ENCODE results near the gene RELA. TPM values are rescaled to one million over a fixed set of nuclear protein-coding genes. Genes with fewer than 3 reads are reported as not detected.

Gene RELA
- total and polyA plus RNA-seq, 10 of the 15 experiments (the other 5 are each of a cell fraction or from before 2014, with no cell fraction given): 5.1 to 56.4 (median 34.2) TPM

DNA sequence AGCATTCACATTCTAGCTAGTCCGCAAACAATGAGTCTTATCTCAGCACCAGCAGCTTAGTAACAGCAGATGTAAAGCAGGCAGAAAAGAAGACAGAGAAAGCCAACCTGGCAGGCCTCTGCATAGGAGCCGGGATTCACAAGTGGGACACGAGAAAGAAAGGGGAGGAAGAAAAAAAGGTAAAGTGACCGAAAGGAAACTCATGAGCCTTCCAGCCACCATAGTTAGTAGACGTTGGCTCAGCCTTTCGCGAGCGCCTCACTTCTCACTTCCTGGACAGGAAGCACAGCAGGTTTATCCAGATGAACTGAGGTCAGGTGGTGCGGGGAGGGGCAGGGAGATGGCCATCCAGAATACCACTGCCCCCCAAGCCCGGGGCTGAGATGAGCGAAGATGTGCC, 29.7 kb upstream of the RELA start:
- BruUV-seq (replicated peaks): no TSS peak
- no peak for FAIRE-seq
- Histone ChIP-seq H3K4me1 (ENCODE audit: control insufficient read depth, insufficient read depth, low read length) (no peaks in the 10 kb centered on the region), H2AFZ (ENCODE audit: control insufficient read depth, low read depth, low read length) (no peak overlapping the region), H3K4me3 (no peak overlapping the region), H3K27ac (ENCODE audit: control insufficient read depth, insufficient read depth) (no peak overlapping the region), H3K27me3 (replicated peaks in 1 of 2; ENCODE audit: control insufficient read depth in 2 of 2, insufficient read depth in 2 of 2, low read length in 1 of 2) (no peaks in the 10 kb centered on the region), H3K79me2 (ENCODE audit: control insufficient read depth, insufficient read depth, low read length) (no peaks in the 10 kb centered on the region), H3K36me3 (ENCODE audit: control insufficient read depth in 2 of 2, insufficient read depth in 2 of 2, low read length in 1 of 2) (no peaks in the 10 kb centered on the region), H4K20me1 (ENCODE audit: control insufficient read depth, insufficient read depth) (no peaks in the 10 kb centered on the region), H3K9me3 (replicated peaks; ENCODE audit: control insufficient read depth, insufficient read depth, low read length) (no peaks in the 10 kb centered on the region), H3K9ac (ENCODE audit: control insufficient read depth, insufficient read depth, low read length) (no peak overlapping the region), H3K4me2 (ENCODE audit: control insufficient read depth, insufficient read depth) (no peak overlapping the region)
- TF ChIP-seq SMAD5 (IDR thresholded peaks at IDR 0.05; ENCODE audit: low read depth) (no peak), MTA3 (IDR thresholded peaks at IDR 0.05; ENCODE audit: borderline replicate concordance, low read length) (no peak), SREBF2 (IDR thresholded peaks at IDR 0.05; ENCODE audit: low read length) (no peak), TCF12 (IDR thresholded peaks at IDR 0.05; ENCODE audit: low read depth, low read length) (no peak), SREBF1 (IDR thresholded peaks at IDR 0.05; ENCODE audit: low read length) (no peak), YY1 (IDR thresholded peaks at IDR 0.05; ENCODE audit: low read depth, low read length) (no peak), POLR2AphosphoS5 (IDR thresholded peaks at IDR 0.05; ENCODE audit: low read length) (no peak)
- TF ChIP-seq, protein P1, sequence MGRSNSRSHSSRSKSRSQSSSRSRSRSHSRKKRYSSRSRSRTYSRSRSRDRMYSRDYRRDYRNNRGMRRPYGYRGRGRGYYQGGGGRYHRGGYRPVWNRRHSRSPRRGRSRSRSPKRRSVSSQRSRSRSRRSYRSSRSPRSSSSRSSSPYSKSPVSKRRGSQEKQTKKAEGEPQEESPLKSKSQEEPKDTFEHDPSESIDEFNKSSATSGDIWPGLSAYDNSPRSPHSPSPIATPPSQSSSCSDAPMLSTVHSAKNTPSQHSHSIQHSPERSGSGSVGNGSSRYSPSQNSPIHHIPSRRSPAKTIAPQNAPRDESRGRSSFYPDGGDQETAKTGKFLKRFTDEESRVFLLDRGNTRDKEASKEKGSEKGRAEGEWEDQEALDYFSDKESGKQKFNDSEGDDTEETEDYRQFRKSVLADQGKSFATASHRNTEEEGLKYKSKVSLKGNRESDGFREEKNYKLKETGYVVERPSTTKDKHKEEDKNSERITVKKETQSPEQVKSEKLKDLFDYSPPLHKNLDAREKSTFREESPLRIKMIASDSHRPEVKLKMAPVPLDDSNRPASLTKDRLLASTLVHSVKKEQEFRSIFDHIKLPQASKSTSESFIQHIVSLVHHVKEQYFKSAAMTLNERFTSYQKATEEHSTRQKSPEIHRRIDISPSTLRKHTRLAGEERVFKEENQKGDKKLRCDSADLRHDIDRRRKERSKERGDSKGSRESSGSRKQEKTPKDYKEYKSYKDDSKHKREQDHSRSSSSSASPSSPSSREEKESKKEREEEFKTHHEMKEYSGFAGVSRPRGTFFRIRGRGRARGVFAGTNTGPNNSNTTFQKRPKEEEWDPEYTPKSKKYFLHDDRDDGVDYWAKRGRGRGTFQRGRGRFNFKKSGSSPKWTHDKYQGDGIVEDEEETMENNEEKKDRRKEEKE (IDR thresholded peaks at IDR 0.05): no peak
- TF ChIP-seq, protein P2, sequence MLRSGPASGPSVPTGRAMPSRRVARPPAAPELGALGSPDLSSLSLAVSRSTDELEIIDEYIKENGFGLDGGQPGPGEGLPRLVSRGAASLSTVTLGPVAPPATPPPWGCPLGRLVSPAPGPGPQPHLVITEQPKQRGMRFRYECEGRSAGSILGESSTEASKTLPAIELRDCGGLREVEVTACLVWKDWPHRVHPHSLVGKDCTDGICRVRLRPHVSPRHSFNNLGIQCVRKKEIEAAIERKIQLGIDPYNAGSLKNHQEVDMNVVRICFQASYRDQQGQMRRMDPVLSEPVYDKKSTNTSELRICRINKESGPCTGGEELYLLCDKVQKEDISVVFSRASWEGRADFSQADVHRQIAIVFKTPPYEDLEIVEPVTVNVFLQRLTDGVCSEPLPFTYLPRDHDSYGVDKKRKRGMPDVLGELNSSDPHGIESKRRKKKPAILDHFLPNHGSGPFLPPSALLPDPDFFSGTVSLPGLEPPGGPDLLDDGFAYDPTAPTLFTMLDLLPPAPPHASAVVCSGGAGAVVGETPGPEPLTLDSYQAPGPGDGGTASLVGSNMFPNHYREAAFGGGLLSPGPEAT (IDR thresholded peaks at IDR 0.05; ENCODE audit: low read depth): no peak
- TF ChIP-seq, protein P3, sequence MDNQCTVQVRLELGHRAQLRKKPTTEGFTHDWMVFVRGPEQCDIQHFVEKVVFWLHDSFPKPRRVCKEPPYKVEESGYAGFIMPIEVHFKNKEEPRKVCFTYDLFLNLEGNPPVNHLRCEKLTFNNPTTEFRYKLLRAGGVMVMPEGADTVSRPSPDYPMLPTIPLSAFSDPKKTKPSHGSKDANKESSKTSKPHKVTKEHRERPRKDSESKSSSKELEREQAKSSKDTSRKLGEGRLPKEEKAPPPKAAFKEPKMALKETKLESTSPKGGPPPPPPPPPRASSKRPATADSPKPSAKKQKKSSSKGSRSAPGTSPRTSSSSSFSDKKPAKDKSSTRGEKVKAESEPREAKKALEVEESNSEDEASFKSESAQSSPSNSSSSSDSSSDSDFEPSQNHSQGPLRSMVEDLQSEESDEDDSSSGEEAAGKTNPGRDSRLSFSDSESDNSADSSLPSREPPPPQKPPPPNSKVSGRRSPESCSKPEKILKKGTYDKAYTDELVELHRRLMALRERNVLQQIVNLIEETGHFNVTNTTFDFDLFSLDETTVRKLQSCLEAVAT (IDR thresholded peaks at IDR 0.05): no peak
- TF ChIP-seq, protein P4, sequence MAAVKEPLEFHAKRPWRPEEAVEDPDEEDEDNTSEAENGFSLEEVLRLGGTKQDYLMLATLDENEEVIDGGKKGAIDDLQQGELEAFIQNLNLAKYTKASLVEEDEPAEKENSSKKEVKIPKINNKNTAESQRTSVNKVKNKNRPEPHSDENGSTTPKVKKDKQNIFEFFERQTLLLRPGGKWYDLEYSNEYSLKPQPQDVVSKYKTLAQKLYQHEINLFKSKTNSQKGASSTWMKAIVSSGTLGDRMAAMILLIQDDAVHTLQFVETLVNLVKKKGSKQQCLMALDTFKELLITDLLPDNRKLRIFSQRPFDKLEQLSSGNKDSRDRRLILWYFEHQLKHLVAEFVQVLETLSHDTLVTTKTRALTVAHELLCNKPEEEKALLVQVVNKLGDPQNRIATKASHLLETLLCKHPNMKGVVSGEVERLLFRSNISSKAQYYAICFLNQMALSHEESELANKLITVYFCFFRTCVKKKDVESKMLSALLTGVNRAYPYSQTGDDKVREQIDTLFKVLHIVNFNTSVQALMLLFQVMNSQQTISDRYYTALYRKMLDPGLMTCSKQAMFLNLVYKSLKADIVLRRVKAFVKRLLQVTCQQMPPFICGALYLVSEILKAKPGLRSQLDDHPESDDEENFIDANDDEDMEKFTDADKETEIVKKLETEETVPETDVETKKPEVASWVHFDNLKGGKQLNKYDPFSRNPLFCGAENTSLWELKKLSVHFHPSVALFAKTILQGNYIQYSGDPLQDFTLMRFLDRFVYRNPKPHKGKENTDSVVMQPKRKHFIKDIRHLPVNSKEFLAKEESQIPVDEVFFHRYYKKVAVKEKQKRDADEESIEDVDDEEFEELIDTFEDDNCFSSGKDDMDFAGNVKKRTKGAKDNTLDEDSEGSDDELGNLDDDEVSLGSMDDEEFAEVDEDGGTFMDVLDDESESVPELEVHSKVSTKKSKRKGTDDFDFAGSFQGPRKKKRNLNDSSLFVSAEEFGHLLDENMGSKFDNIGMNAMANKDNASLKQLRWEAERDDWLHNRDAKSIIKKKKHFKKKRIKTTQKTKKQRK (IDR thresholded peaks at IDR 0.05; ENCODE audit: low read depth, low read length): no peak
- RAD21 ChIA-PET (ENCODE audit: unreplicated experiment): interaction anchor here (0.7 kb wide), 1 partner anchor 137 kb away, joined by 3 read pairs; no protein-coding TSS in a partner anchor
- no peak for DNase-seq (ENCODE audit: low read depth, low spot score)
- ATAC-seq: no peak
- in situ Hi-C loops (cut with MboI): no loop called here
- 63% methylated on average over 11 of the region's 11 CpGs for WGBS (ENCODE audit: insufficient coverage, insufficient replicate concordance, low lambda C conversion rate, missing lambda C conversion rate)
- POLR2A ChIA-PET: no interaction called here
- intact Hi-C loops (cut with micrococcal nuclease; ENCODE audit: unreplicated experiment): no loop called here
- CTCF ChIA-PET: interaction anchor here (1.4 kb wide), 1 partner anchor 20 kb away, joined by 3 read pairs; the partner anchor contains the start of gene KAT5
- SMC1A ChIA-PET (ENCODE audit: uncharacterized antibody, unreplicated experiment): interaction anchor here (1.5 kb wide), 1 partner anchor 12 kb away, joined by 6 read pairs; no protein-coding TSS in a partner anchor
